Brain microvascular endothelial cell (primary cell): ENCODE data around the gene SCARB1.

Experiments used
- DNase-seq: peaks from one replicate; pipeline ENCODE4 v3.0.0-alpha.2; 2020
- H3K27ac ChIP-seq: fragments of 250-450 bp; sonication (Bioruptor Pico); 2 replicates; pipeline ENCODE4 v1.5.1; 2020; ENCODE audit warnings: mild to moderate bottlenecking, moderate library complexity
- H3K27me3 ChIP-seq: fragments of 250-450 bp; sonication (Bioruptor Pico); replicated peaks from 2 replicates; pipeline ENCODE4 v1.5.1; 2020; ENCODE audit warnings: mild to moderate bottlenecking
- H3K36me3 ChIP-seq: fragments of 250-450 bp; sonication (Bioruptor Pico); replicated peaks from 2 replicates; pipeline ENCODE4 v1.5.1; 2020; ENCODE audit warnings: mild to moderate bottlenecking
- H3K4me3 ChIP-seq: 2 replicates; pipeline ENCODE4 v1.5.1; 2011; ENCODE audit warnings: low read depth, mild to moderate bottlenecking, control low read depth, low read length, moderate library complexity
- CTCF ChIP-seq: IDR thresholded peaks from 2 replicates; pipeline ENCODE4 v1.5.1; 2011; ENCODE audit warnings: low read depth, mild to moderate bottlenecking, moderate library complexity, low read length, control low read depth, inconsistent platforms; ENCODE audit errors: missing control alignments
- in situ Hi-C: cut with HindIII; loops from 2 replicates; pipeline ENCODE4 v1.10.0; 2017; ENCODE audit warnings: low sequenced_read_pairs, low pct_ligation_motif_present

The SCARB1 gene

DNA sequence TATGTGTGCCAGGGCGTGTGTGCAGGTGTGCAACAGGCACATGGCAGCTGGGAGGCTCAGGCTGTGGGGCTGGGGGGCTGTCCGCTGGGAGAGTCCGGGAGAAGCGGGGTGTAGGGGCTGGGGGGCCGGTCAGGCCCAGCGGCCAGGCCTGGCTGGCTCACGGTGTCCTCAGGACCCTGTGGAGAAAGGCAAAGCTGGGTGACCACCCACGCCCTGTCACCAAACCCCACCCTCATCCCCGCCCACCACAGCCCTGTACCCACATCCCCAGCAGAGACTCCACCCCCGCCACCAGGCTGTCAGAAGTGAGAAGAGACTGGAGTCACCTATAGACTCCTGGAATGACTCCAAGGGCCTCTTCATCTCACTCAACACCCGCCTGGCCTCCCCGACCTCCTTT lies 85.3 kb downstream of the SCARB1 start:
- no peaks in the 10 kb centered on the region for H3K27me3 ChIP-seq
- no peak overlapping the region for H3K4me3 ChIP-seq

DNA sequence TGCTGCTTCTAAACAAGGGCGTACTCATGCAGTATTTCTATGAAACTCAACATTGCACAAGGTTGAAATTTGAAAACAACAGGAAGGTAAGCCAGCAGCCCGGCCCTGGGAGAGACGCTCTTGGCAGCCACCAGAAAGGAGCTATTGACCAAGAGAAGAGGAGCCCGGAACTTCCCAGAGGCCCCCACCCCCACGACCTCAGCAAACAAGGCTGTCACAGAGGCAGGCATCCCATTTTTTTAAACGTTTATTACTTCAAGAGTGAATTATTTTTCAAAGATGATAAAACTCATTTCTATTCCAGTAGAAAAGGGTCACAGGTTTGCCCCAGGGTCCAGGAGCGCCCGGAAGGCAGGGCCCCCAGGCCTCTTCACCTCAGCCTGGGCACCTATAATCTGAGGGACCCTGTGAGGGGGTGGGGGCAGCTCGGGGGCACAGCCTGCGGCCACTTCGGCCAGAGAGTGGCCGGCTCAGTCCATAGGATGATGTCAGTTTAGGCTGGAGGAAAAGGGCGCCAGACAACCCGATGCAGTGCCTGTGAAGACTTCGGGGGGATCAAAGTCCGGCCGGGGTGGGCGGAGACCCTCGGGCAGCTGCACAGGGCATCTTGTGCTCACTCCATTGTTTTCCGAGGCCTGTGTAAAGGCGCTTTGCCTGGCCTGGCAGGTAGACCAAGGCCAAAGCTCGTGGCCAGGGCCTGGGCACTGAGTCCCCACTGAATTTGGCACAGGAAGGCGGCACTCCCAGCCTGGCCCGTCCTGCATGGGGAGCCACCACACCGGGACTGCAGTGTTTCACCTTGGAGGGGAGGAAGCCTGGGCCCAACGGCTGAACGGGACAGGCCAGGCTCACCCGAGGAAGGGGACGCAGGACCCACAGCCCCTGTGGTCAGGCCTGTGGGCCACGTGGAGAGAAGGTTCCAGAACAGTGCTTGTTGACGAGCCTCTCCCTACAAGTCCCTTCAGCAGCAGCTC lies 86.0 kb downstream of the SCARB1 start:
- H3K27me3 ChIP-seq, result no peaks in the 10 kb centered on the region
- no peak overlapping the region for H3K4me3 ChIP-seq
- peaks cover 2% of the 10 kb centered on the region for H3K36me3 ChIP-seq
- no peak for TF ChIP-seq CTCF
- no peak for DNase-seq
- in situ Hi-C loops, result no loop called here
- H3K27ac ChIP-seq, result no peak overlapping the region

More for the DNA sequence above, 85.3 kb downstream of the SCARB1 start:
- H3K27ac ChIP-seq, result no peak overlapping the region
- no peak for TF ChIP-seq CTCF
- no peak for DNase-seq
- peaks cover 2% of the 10 kb centered on the region for H3K36me3 ChIP-seq
- in situ Hi-C loops, result no loop called here

GRCh38 chr12:124776125-124776513 lies 87.5 kb downstream of the SCARB1 start:
- Histone ChIP-seq H3K4me3 (no peak overlapping the region), H3K36me3 (no peaks in the 10 kb centered on the region), H3K27me3 (no peaks in the 10 kb centered on the region), H3K27ac (peak overlapping the region; percentile 94)
- no peak for TF ChIP-seq CTCF
- no peak for DNase-seq
- in situ Hi-C loops, result no loop called here

- Histone ChIP-seq H3K27me3 (no peaks in the 10 kb centered on the region), H3K27ac (peak overlapping the region; percentile 94), H3K36me3 (no peaks in the 10 kb centered on the region), H3K4me3 (peak overlapping the region; percentile 26)
- DNase-seq, result peak; percentile 97
- peak; percentile 22 for TF ChIP-seq CTCF
- in situ Hi-C loops, result loop anchor here (25.0 kb wide), 1 partner anchor 387 kb away; no protein-coding TSS in a partner anchor
Measured at GRCh38 chr12:124774462-124775167, 89.0 kb downstream of the SCARB1 start.

GRCh38 chr12:124774054-124774461 lies 89.6 kb downstream of the SCARB1 start:
- no peak for DNase-seq
- Histone ChIP-seq H3K27ac (peak overlapping the region; percentile 94), H3K27me3 (no peaks in the 10 kb centered on the region), H3K36me3 (no peaks in the 10 kb centered on the region), H3K4me3 (no peak overlapping the region)
- in situ Hi-C loops, result loop anchor here (25.0 kb wide), 1 partner anchor 387 kb away; no protein-coding TSS in a partner anchor
- no peak for TF ChIP-seq CTCF
